A549 (cell line): ENCODE data around the gene FAM32A. TPM values are rescaled to one million over a fixed set of nuclear protein-coding genes. Genes with fewer than 3 reads are reported as not detected.

Experiments
- ATAC-seq, 2 experiments: fragments of 200-7000 bp in 1 of 2; fragments of >200 bp in 1 of 2; cut with Nextera tagmentation in 1 of 2; cut with Tn5 transposase in 1 of 2; 3 replicates each; pipeline versions ENCODE4 v1.8.0 to v1.9.1; 2018 to 2020; ENCODE audit warnings: mild to moderate bottlenecking in 1 of 2, moderate library complexity in 1 of 2
- CTCF ChIA-PET: fragments of 300-600 bp; sonication (Branson Sonifier 250); formaldehyde crosslinking; extraction: SDS; loops from one replicate; lab custom pipeline; 2021; ENCODE audit warnings: antibody characterized with exemption, inconsistent platforms; lab: Yijun Ruan, JAX
- POLR2A ChIA-PET: fragments of 350-600 bp; formaldehyde crosslinking; extraction: SDS; loops from one replicate; lab custom pipeline; 2021; ENCODE audit warnings: antibody characterized with exemption, inconsistent platforms; lab: Yijun Ruan, JAX
- DNase-seq, 2 experiments: peaks; one replicate each; pipeline versions ENCODE4 v3.0.0 to v3.0.0-alpha.2; 2011 to 2016; ENCODE audit warnings: low read depth in 1 of 2, low spot score in 1 of 2
- FAIRE-seq: peaks from 2 replicates; lab custom pipeline; 2011; peaks lifted over from hg19 to GRCh38; lab: Jason Lieb, UNC
- H3K27ac ChIP-seq, 2 experiments: fragments of >200 bp; sonication (Bioruptor Twin); formaldehyde crosslinking; 3 replicates each; pipeline ENCODE4 v1.5.1; 2016 to 2017
- H3K4me1 ChIP-seq: fragments of >200 bp; sonication (Bioruptor Twin); formaldehyde crosslinking; 3 replicates; pipeline ENCODE4 v1.6.1; 2016
- H3K4me2 ChIP-seq: fragments of >200 bp; sonication (Bioruptor Twin); formaldehyde crosslinking; 3 replicates; pipeline ENCODE4 v1.6.1; 2016
- H3K4me3 ChIP-seq: fragments of >200 bp; sonication (Bioruptor Twin); formaldehyde crosslinking; 3 replicates; pipeline ENCODE4 v1.5.1; 2016
- H3K9me3 ChIP-seq: fragments of >200 bp; sonication (Bioruptor Twin); formaldehyde crosslinking; 3 replicates; pipeline ENCODE4 v1.6.1; 2016
- ATOH8 ChIP-seq: fragments of 250-450 bp; sonication (Bioruptor Pico); IDR thresholded peaks from 2 replicates; pipeline ENCODE4 v1.5.0; 2020; ENCODE audit warnings: low read depth, mild to moderate bottlenecking, moderate library complexity
- E2F6 ChIP-seq: IDR thresholded peaks from 2 replicates; pipeline ENCODE4 v1.6.1; 2012; ENCODE audit warnings: low read depth, borderline replicate concordance
- ELK1 ChIP-seq: fragments of 150-350 bp; IDR thresholded peaks from 2 replicates; pipeline ENCODE4 v1.6.1; 2014; ENCODE audit warnings: low read depth, mild to moderate bottlenecking, low read length
- ESRRA ChIP-seq: fragments of 150-350 bp; IDR thresholded peaks from 2 replicates; pipeline ENCODE4 v1.6.1; 2014; ENCODE audit warnings: mild to moderate bottlenecking, low read length, borderline replicate concordance
- FOSB ChIP-seq: fragments of 250-450 bp; sonication (Bioruptor Pico); IDR thresholded peaks from 2 replicates; pipeline ENCODE4 v1.5.0; 2020; ENCODE audit warnings: mild to moderate bottlenecking, moderate library complexity
- FOSL2 ChIP-seq, 2 experiments: fragments of 450-650 bp in 1 of 2; fragments of >200 bp in 1 of 2; sonication (Bioruptor Twin) in 1 of 2; formaldehyde crosslinking; IDR thresholded peaks; 2 replicates each; pipeline versions ENCODE4 v1.5.0 to v1.6.1; 2016 to 2020; ENCODE audit warnings: mild to moderate bottlenecking in 1 of 2, moderate library complexity in 1 of 2
- HEYL ChIP-seq: fragments of 250-450 bp; sonication (Bioruptor Pico); IDR thresholded peaks from 2 replicates; pipeline ENCODE4 v1.8.0; 2021; ENCODE audit warnings: mild to moderate bottlenecking, moderate library complexity
- HOXB13 ChIP-seq: fragments of 250-450 bp; sonication (Bioruptor Pico); IDR thresholded peaks from 2 replicates; pipeline ENCODE4 v1.5.0; 2020; ENCODE audit warnings: low read depth, mild to moderate bottlenecking, moderate library complexity
- HOXB5 ChIP-seq: fragments of 250-450 bp; sonication (Bioruptor Pico); IDR thresholded peaks from 2 replicates; pipeline ENCODE4 v1.5.0; 2020; ENCODE audit warnings: mild to moderate bottlenecking, moderate library complexity
- JUNB ChIP-seq: fragments of >200 bp; sonication (Bioruptor Twin); formaldehyde crosslinking; IDR thresholded peaks from 2 replicates; pipeline ENCODE4 v1.6.1; 2016
- KDM1A ChIP-seq: fragments of 200-600 bp; sonication (generic); IDR thresholded peaks from 2 replicates; pipeline ENCODE4 v1.6.1; 2016; ENCODE audit warnings: low read depth, mild to moderate bottlenecking
- KDM5A ChIP-seq: fragments of 200-600 bp; sonication (generic); IDR thresholded peaks from 2 replicates; pipeline ENCODE4 v1.6.1; 2016; ENCODE audit warnings: antibody characterized with exemption, mild to moderate bottlenecking
- NFE2L2 ChIP-seq: fragments of 150-350 bp; conservative IDR thresholded peaks from 2 replicates; pipeline ENCODE4 v1.6.1; 2014; ENCODE audit warnings: low read length
- NPAS2 ChIP-seq: fragments of 250-450 bp; sonication (Bioruptor Pico); IDR thresholded peaks from 2 replicates; pipeline ENCODE4 v1.8.0; 2022; ENCODE audit warnings: mild to moderate bottlenecking, moderate library complexity, borderline replicate concordance
- NR3C1 ChIP-seq: fragments of >200 bp; sonication (Bioruptor Twin); formaldehyde crosslinking; IDR thresholded peaks from 3 replicates; pipeline ENCODE4 v1.6.1; 2017
- PBX3 ChIP-seq: IDR thresholded peaks from 2 replicates; pipeline ENCODE4 v1.6.1; 2012
- RAD21 ChIP-seq, 2 experiments: fragments of >200 bp in 1 of 2; sonication (Bioruptor Twin) in 1 of 2; formaldehyde crosslinking in 1 of 2; IDR thresholded peaks in 1 of 2; conservative IDR thresholded peaks in 1 of 2; 2 replicates in 1 of 2; 3 replicates in 1 of 2; pipeline ENCODE4 v1.6.1; 2012 to 2018; ENCODE audit warnings: inconsistent platforms in 1 of 2
- REST ChIP-seq: fragments of 200-600 bp; sonication (generic); IDR thresholded peaks from 2 replicates; pipeline ENCODE4 v1.6.1; 2016; ENCODE audit warnings: antibody characterized with exemption, mild to moderate bottlenecking, moderate library complexity
- RFX5 ChIP-seq: fragments of 450-650 bp; IDR thresholded peaks from 2 replicates; pipeline ENCODE4 v1.7.1; 2014; ENCODE audit warnings: antibody characterized with exemption, mild to moderate bottlenecking, moderate library complexity
- SMC3 ChIP-seq: fragments of >200 bp; sonication (Bioruptor Twin); formaldehyde crosslinking; IDR thresholded peaks from 3 replicates; pipeline ENCODE4 v1.6.1; 2018; ENCODE audit warnings: inconsistent platforms
- TP53 ChIP-seq: fragments of 250-450 bp; sonication (Bioruptor Pico); IDR thresholded peaks from 2 replicates; pipeline ENCODE4 v1.5.0; 2021; ENCODE audit warnings: mild to moderate bottlenecking, moderate library complexity
- whole genome bisulfite sequencing: methylation state at CpG from one replicate; pipeline ENCODE4 v1.1.6; 2017; ENCODE audit errors: missing lambda C conversion rate; 5-methylcytosine and 5-hydroxymethylcytosine counted together
- polyA plus RNA-seq, 4 experiments: library from polyadenylated mRNA; depleted of rRNA in 3 of 4; stranded (reverse); fragments of >200 nt; fragmentation: RNase III in 1 of 4; extraction: RNeasy Plus Mini Kit Qiagen cat#74134 plus additional on column Dnase treatment in 1 of 4; gene quantifications; 2 replicates in 3 of 4; 3 replicates in 1 of 4; pipeline ENCODE4 v1.2.3, GENCODE V29; 2011 to 2017

FAM32A gene
- polyA plus RNA-seq, 2 of the 4 experiments (the other 2 are of a cell fraction) = 80.8 to 108 TPM

- Histone ChIP-seq H3K27ac (no peak overlapping the region), H3K9me3 (no peaks in the 10 kb centered on the region), H3K4me2 (no peak overlapping the region), H3K4me1 (no peaks in the 10 kb centered on the region), H3K4me3 (no peak overlapping the region)
- 95% methylated on average over 14 of the region's 21 CpGs for WGBS
- ChIA-PET POLR2A (no interaction called here), CTCF (interaction anchor here (1.1 kb wide), 1 partner anchor 19 kb away, joined by 4 read pairs; no protein-coding TSS in a partner anchor)
- DNase-seq (no peak), ATAC-seq (no peak), FAIRE-seq (no peak)
- TF ChIP-seq E2F6 (no peak), RAD21 (conservative IDR thresholded peaks at IDR 0.05 in 1 of 2, IDR thresholded peaks at IDR 0.05 in 1 of 2) (no peak)
Measured at GRCh38 chr19:16227837-16228636, 42.8 kb downstream of the FAM32A start.

GRCh38 chr19:16228637-16229321 lies 43.6 kb downstream of the FAM32A start:
- H3K9me3 ChIP-seq = no peaks in the 10 kb centered on the region
- H3K4me2 ChIP-seq = no peak overlapping the region
- H3K27ac ChIP-seq = no peak overlapping the region
- no peaks in the 10 kb centered on the region for H3K4me1 ChIP-seq
- ATAC-seq = no peak
- TF ChIP-seq HOXB5 (CRISPR knock-in tag) (no peak), TP53 (CRISPR knock-in tag) (no peak), NPAS2 (no peak), RFX5 (no peak), ELK1 (no peak)
- TF ChIP-seq, all 56 proteins: peak for 0
- WGBS = 91% methylated on average over 16 of the region's 21 CpGs
- DNase-seq (no peak), FAIRE-seq (no peak)
- CTCF ChIA-PET = no interaction called here
- H3K4me3 ChIP-seq = no peak overlapping the region
- POLR2A ChIA-PET = no interaction called here

GRCh38 chr19:16229322-16229641 lies 44.1 kb downstream of the FAM32A start:
- ATAC-seq (no peak), FAIRE-seq (no peak), DNase-seq (no peak)
- Histone ChIP-seq H3K9me3 (no peaks in the 10 kb centered on the region), H3K27ac (no peak overlapping the region), H3K4me2 (no peak overlapping the region), H3K4me3 (no peak overlapping the region), H3K4me1 (no peaks in the 10 kb centered on the region)
- WGBS = 100% methylated on average over 3 of the region's 9 CpGs
- POLR2A ChIA-PET = no interaction called here
- no peak for TF ChIP-seq JUNB
- CTCF ChIA-PET = interaction anchor here (0.6 to 1.1 kb wide), 2 partner anchors 18 to 24 kb away, joined by 3 read pairs; no protein-coding TSS in a partner anchor

GRCh38 chr19:16232127-16232526 lies 46.9 kb downstream of the FAM32A start:
- WGBS = 97% methylated on average over 13 of the region's 16 CpGs
- ATAC-seq = no peak
- Histone ChIP-seq H3K4me1 (no peaks in the 10 kb centered on the region), H3K4me3 (no peak overlapping the region), H3K4me2 (no peak overlapping the region), H3K9me3 (no peaks in the 10 kb centered on the region), H3K27ac (no peak overlapping the region)
- no peak for DNase-seq
- POLR2A ChIA-PET = no interaction called here
- CTCF ChIA-PET = interaction anchor here (1.1 kb wide), 1 partner anchor 15 kb away, joined by 4 read pairs; no protein-coding TSS in a partner anchor
- FAIRE-seq = no peak
- TF ChIP-seq NPAS2 (no peak), FOSL2 (IDR thresholded peaks at IDR 0.05) (no peak), FOSL2 (CRISPR knock-in tag; IDR thresholded peaks at IDR 0.05) (no peak), KDM5A (no peak), ATOH8 (no peak), NFE2L2 (no peak), HEYL (CRISPR knock-in tag) (no peak), PBX3 (no peak), FOSB (CRISPR knock-in tag) (no peak), SMC3 (no peak), NR3C1 (no peak), KDM1A (no peak), RFX5 (no peak), HOXB13 (CRISPR knock-in tag) (no peak), REST (no peak), ESRRA (no peak)
